GM12878 (cell line): Measurements from ENCODE around the gene TPPP. TPM values are rescaled to one million over a fixed set of nuclear protein-coding genes. Genes with fewer than 3 reads are reported as not detected.

Experiments
- ATAC-seq: fragments of 200-7000 bp; cut with Tn5 transposase; 3 replicates; pipeline ENCODE4 v1.9.1; 2020; ENCODE audit warnings: mild to moderate bottlenecking, moderate library complexity
- BruUV-seq: library from RNA; stranded (reverse); fragments of 400-500 nt; replicated peaks from 2 replicates; lab custom pipeline; 2021; lab: Mats Ljungman, UMichigan
- CTCF ChIA-PET: fragments of 300-600 bp; sonication (Branson Sonifier 250); formaldehyde crosslinking; extraction: SDS; loops from one replicate; lab custom pipeline; 2021; ENCODE audit warnings: inconsistent platforms; lab: Yijun Ruan, JAX
- POLR2A ChIA-PET: fragments of 350-600 bp; formaldehyde crosslinking; extraction: SDS; loops from one replicate; lab custom pipeline; 2021; ENCODE audit warnings: inconsistent platforms; lab: Charles Lee
- RAD21 ChIA-PET: fragments of 300-600 bp; sonication (Branson Sonifier 250); formaldehyde crosslinking; loops from one replicate; lab custom pipeline; 2023; ENCODE audit warnings: antibody characterized with exemption; ENCODE audit not compliant: unreplicated experiment; lab: Charles Lee
- SMC1A ChIA-PET: fragments of 300-600 bp; sonication (Branson Sonifier 250); formaldehyde crosslinking; loops from one replicate; lab custom pipeline; 2023; ENCODE audit not compliant: unreplicated experiment, uncharacterized antibody; lab: Charles Lee
- DNase-seq: peaks from one replicate; pipeline ENCODE4 v3.0.0-alpha.2; 2011; ENCODE audit warnings: low read depth, low spot score
- FAIRE-seq: peaks from 3 replicates; lab custom pipeline; 2011; peaks lifted over from hg19 to GRCh38; lab: Jason Lieb, UNC
- H2AFZ ChIP-seq: 2 replicates; pipeline ENCODE4 v1.6.0; 2011; ENCODE audit warnings: low read depth, low read length, control low read depth; ENCODE audit not compliant: control insufficient read depth
- H3K27ac ChIP-seq: 2 replicates; pipeline ENCODE4 v1.5.1; 2011; ENCODE audit warnings: control low read depth; ENCODE audit not compliant: control insufficient read depth, insufficient read depth
- H3K27me3 ChIP-seq, 2 experiments: replicated peaks in 1 of 2; 2 replicates each; pipeline versions ENCODE4 v1.6.0 to v1.6.1; 2011; ENCODE audit warnings: low read length in 1 of 2; ENCODE audit not compliant: control insufficient read depth in 2 of 2, insufficient read depth in 2 of 2
- H3K36me3 ChIP-seq, 2 experiments: 2 replicates each; pipeline ENCODE4 v1.5.1; 2011; ENCODE audit warnings: low read length in 1 of 2; ENCODE audit not compliant: control insufficient read depth in 2 of 2, insufficient read depth in 2 of 2
- H3K4me1 ChIP-seq: 2 replicates; pipeline ENCODE4 v1.6.1; 2011; ENCODE audit warnings: mild to moderate bottlenecking, low read length, moderate library complexity, mixed read lengths; ENCODE audit not compliant: control insufficient read depth, insufficient read depth
- H3K4me2 ChIP-seq: 2 replicates; pipeline ENCODE4 v1.6.0; 2011; ENCODE audit warnings: control low read depth; ENCODE audit not compliant: control insufficient read depth, insufficient read depth
- H3K4me3 ChIP-seq: fragments of 200-600 bp; sonication (generic); 2 replicates; pipeline ENCODE4 v1.5.1; 2016
- H3K79me2 ChIP-seq: 2 replicates; pipeline ENCODE4 v1.6.0; 2011; ENCODE audit warnings: low read length; ENCODE audit not compliant: control insufficient read depth, insufficient read depth
- H3K9ac ChIP-seq: 2 replicates; pipeline ENCODE4 v1.8.0; 2011; ENCODE audit warnings: low read length, control low read depth, mixed read lengths; ENCODE audit not compliant: control insufficient read depth, insufficient read depth
- H3K9me3 ChIP-seq: replicated peaks from 3 replicates; pipeline ENCODE4 v1.5.1; 2011; ENCODE audit warnings: mild to moderate bottlenecking, low read length; ENCODE audit not compliant: control insufficient read depth, insufficient read depth
- H4K20me1 ChIP-seq: 2 replicates; pipeline ENCODE4 v1.6.0; 2011; ENCODE audit not compliant: control insufficient read depth, insufficient read depth
- IKZF2 ChIP-seq, 2 experiments: fragments of 450-650 bp; IDR thresholded peaks; 2 replicates each; pipeline ENCODE4 v1.6.1; 2017; ENCODE audit warnings: mild to moderate bottlenecking in 2 of 2, moderate library complexity in 2 of 2
- MXI1 ChIP-seq: fragments of 150-350 bp; IDR thresholded peaks from 2 replicates; pipeline ENCODE4 v1.6.1; 2011; ENCODE audit warnings: low read depth, mild to moderate bottlenecking, inconsistent platforms, low read length, improper control_type of control experiment
- POLR2AphosphoS5 ChIP-seq: IDR thresholded peaks from 2 replicates; pipeline ENCODE4 v1.6.1; 2011; ENCODE audit warnings: mild to moderate bottlenecking, low read length, inconsistent platforms
- SREBF2 ChIP-seq: IDR thresholded peaks from 2 replicates; pipeline ENCODE4 v1.6.1; 2012; ENCODE audit warnings: mild to moderate bottlenecking, low read length
- TAF1 ChIP-seq: IDR thresholded peaks from 2 replicates; pipeline ENCODE4 v1.6.1; 2011; ENCODE audit warnings: mild to moderate bottlenecking, low read depth, low read length, borderline replicate concordance
- TCF7 ChIP-seq: IDR thresholded peaks from 2 replicates; pipeline ENCODE4 v1.6.1; 2014; ENCODE audit warnings: antibody characterized with exemption, borderline replicate concordance
- WGBS: methylation state at CpG from one replicate; pipeline ENCODE4 v1.1.6; 2016; ENCODE audit warnings: low lambda C conversion rate; ENCODE audit not compliant: insufficient replicate concordance, insufficient coverage; ENCODE audit errors: missing lambda C conversion rate; 5-methylcytosine and 5-hydroxymethylcytosine counted together
- in situ Hi-C: fragments of 300-500 bp; cut with MboI; formaldehyde crosslinking; loops from 9 replicates; pipeline ENCODE4 v1.14.3; 2018; ENCODE audit warnings: mixed read lengths
- intact Hi-C: fragments of 100-400 bp; cut with micrococcal nuclease; formaldehyde crosslinking; loops from one replicate; pipeline ENCODE4 v1.14.2; 2022; ENCODE audit not compliant: unreplicated experiment
- polyA plus RNA-seq, 11 experiments: library from polyadenylated mRNA; depleted of rRNA in 4 of 11; unstranded in 6 of 11; stranded (reverse) in 5 of 11; fragments of >200 nt; fragmentation: Nextera tagmentation in 4 of 11; fragmentation: Illumina TruSeq in 1 of 11; extraction: Ambion mirVana in 4 of 11; extraction: Trizol in 1 of 11; gene quantifications; 1 replicate in 1 of 11; 2 replicates in 10 of 11; pipeline versions ENCODE4 v1.2.1 to v1.2.3, GENCODE V29; 2011 to 2016; ENCODE audit warnings: inconsistent platforms in 2 of 11, missing spikeins in 2 of 11, low read depth in 1 of 11
- total RNA-seq, 4 experiments: library from RNA; depleted of rRNA in 3 of 4; stranded (reverse); fragments of >200 nt in 3 of 4; fragmentation: Illumina TruSeq in 1 of 4; extraction: Trizol in 1 of 4; gene quantifications; 2 replicates each; pipeline versions ENCODE4 v1.2.1 to v1.2.3, GENCODE V29; 2013 to 2021
- TF ChIP-seq, protein P1 (sequence below): fragments of 450-650 bp; IDR thresholded peaks from 2 replicates; pipeline ENCODE4 v1.6.1; 2014; ENCODE audit warnings: mild to moderate bottlenecking
- TF ChIP-seq, protein P2 (sequence below): IDR thresholded peaks from 2 replicates; pipeline ENCODE4 v1.6.1; 2011; ENCODE audit warnings: borderline replicate concordance, low read depth, mild to moderate bottlenecking, moderate library complexity, low read length; ENCODE audit not compliant: insufficient read depth, poor library complexity, severe bottlenecking

Gene TPPP
- total and polyA plus RNA-seq, 10 of the 15 experiments (the other 5 are each of a cell fraction or from before 2014, with no cell fraction given) = under 0.01 to 0.24 (median 0.04) TPM; not detected in 4

DNA sequence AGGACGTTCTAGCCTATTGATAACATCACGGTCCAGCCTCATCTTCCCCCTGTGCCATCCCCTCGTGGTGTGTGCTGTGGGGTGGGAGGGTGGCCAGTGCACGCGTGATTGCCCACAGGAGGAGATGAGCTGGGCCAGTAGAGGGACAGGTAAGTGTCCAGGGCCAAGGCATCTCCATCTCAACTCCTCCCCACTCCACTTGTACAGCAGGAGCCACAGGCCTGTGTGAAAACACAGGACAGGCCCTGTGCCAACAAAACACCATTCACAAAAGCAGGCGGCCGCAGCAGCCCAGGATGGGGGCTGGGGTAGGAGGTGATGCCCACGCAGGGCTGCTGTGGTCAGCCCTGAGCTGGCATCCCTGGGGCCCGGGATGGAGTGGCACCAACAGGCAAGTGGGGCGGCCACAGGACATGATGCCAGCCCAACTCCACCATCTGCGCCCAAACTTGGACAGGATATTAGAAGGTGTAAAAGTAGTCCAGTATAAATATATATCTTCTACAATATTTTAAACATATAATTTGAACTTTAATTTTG, 32.6 kb downstream of the TPPP start:
- no peaks in the 10 kb centered on the region for H3K27me3 ChIP-seq
- FAIRE-seq = no peak
- POLR2A ChIA-PET = no interaction called here
- SMC1A ChIA-PET = no interaction called here
- TF ChIP-seq, protein P1, sequence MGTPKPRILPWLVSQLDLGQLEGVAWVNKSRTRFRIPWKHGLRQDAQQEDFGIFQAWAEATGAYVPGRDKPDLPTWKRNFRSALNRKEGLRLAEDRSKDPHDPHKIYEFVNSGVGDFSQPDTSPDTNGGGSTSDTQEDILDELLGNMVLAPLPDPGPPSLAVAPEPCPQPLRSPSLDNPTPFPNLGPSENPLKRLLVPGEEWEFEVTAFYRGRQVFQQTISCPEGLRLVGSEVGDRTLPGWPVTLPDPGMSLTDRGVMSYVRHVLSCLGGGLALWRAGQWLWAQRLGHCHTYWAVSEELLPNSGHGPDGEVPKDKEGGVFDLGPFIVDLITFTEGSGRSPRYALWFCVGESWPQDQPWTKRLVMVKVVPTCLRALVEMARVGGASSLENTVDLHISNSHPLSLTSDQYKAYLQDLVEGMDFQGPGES = no peak
- TF ChIP-seq SREBF2 = no peak
- TF ChIP-seq, protein P2, sequence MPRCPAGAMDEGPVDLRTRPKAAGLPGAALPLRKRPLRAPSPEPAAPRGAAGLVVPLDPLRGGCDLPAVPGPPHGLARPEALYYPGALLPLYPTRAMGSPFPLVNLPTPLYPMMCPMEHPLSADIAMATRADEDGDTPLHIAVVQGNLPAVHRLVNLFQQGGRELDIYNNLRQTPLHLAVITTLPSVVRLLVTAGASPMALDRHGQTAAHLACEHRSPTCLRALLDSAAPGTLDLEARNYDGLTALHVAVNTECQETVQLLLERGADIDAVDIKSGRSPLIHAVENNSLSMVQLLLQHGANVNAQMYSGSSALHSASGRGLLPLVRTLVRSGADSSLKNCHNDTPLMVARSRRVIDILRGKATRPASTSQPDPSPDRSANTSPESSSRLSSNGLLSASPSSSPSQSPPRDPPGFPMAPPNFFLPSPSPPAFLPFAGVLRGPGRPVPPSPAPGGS = no peak
- no peak for TF ChIP-seq TAF1
- no peak for TF ChIP-seq POLR2AphosphoS5
- no peak for TF ChIP-seq MXI1
- no peak for TF ChIP-seq IKZF2 (IDR thresholded peaks at IDR 0.05)
- no peak for TF ChIP-seq TCF7
- H2AFZ ChIP-seq = no peak overlapping the region
- H3K9me3 ChIP-seq = no peaks in the 10 kb centered on the region; the same call in 2 of the 3 replicates
- H3K27ac ChIP-seq = no peak overlapping the region
- intact Hi-C loops = no loop called here
- no peak for ATAC-seq
- H3K36me3 ChIP-seq = peaks cover 16 to 19% of the 10 kb centered on the region in 2 experiments
- DNase-seq = no peak
- CTCF ChIA-PET = no interaction called here
- no peaks in the 10 kb centered on the region for H3K79me2 ChIP-seq
- in situ Hi-C loops = no loop called here
- no peak overlapping the region for H3K4me2 ChIP-seq
- no peak overlapping the region for H3K9ac ChIP-seq
- no TSS peak for BruUV-seq
- H3K4me1 ChIP-seq = no peaks in the 10 kb centered on the region
- H4K20me1 ChIP-seq = no peaks in the 10 kb centered on the region
- WGBS = 98% methylated on average over 11 of the region's 11 CpGs
- RAD21 ChIA-PET = no interaction called here
- H3K4me3 ChIP-seq = no peak overlapping the region
